HG03064 (cell line): ENCODE measurements around the gene SEBOX.

Experiments
- ATAC-seq: cut with Tn5 transposase; IDR thresholded peaks from one replicate; pipeline ENCODE4 v1.9.1; 2021; ENCODE audit warnings: low read depth; ENCODE audit not compliant: unreplicated experiment

The SEBOX gene, protein sequence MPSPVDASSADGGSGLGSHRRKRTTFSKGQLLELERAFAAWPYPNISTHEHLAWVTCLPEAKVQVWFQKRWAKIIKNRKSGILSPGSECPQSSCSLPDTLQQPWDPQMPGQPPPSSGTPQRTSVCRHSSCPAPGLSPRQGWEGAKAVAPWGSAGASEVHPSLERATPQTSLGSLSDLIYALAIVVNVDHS

DNA sequence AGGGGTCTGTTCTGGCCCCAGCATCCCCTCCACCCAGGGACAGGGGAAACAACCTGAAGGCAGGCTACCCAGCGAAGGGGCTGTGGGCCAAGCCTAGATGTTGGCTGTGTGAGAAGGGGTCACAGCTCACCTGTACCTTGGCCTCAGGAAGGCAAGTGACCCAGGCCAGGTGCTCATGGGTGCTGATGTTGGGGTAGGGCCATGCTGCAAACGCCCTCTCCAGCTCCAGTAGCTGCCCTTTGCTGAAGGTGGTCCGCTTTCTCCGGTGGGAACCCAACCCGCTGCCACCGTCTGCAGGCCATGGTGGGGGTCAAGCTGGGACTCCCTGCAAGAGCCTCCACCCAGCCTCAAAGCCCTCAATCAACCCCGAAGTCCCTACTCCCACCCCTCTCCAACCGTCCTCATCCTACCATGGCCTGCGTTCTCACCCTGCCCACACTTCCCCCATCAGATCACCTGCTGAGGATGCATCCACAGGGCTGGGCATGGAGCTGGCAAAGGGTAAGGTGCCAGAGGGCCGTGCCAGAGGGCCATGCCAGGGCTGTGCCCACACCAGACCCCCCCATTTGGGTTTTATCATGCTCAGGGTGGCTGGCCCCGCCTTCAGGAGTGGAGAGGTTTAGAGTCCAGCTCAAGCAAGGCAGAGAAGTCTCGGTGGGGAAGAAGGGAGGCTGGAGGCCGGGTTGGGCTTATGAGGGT lies at the start of gene SEBOX:
Gene SEBOX, minus strand, starts transcription at position 535 of the 699 bp plus-strand sequence. Its CDS starts 48 bp downstream, at position 487.
- ATAC-seq, result no peak

DNA sequence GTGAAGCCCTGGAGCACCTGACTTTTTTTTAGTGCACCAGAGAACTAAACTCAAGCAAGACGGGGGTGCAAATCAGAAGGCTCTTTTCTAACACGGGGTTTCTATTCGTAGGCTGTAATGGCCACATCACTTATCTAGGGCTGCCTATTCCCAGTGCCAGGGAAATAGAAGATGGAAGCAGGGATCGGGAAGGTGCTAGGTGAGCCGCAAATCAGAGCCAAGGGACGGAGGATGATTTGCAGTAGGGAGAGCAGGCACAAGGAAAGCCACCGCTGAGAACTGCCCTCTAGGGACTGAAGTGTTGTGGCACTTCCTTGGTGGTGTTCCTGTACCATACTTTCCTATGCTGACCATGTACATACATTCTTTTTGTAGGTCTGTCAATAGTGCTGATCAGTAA lies 48.8 kb upstream of the SEBOX start:
- ATAC-seq, result no peak

DNA sequence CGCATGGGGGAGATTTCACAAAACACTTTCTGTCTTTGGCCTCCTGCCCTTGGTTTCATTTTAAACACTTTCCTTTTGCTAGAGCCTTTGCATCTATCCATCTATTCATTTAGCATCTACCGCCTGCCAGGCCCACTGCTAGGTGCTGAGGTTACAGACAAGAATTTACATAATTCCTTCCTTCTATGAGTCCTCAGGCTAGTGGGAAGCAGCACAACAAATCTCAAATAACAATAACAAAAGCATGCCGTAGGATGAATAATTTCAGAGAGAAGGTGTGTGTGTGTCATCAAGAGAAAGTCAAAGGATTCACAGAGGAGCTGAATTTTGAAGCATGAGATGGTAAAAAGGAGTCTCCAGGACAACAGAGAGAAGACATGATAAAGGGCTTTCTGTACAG lies 47.1 kb upstream of the SEBOX start:
- no peak for ATAC-seq

DNA sequence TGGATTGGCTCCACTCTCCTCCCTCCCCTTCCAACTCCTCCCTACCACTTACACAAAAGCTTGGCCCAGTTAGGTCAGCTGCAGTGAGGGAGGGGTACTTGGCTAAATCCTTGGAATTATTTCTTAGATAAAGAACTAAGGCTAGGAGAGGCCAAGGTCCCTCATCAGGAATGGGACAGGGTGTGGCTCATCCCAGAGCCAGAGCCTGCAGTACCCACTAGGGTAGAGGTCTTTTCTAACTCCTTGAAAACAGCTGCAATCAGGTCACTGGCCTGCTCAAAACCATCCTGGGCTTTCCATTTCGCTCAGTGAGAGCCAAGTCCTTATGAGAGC lies 42.9 kb upstream of the SEBOX start:
- no peak for ATAC-seq

DNA sequence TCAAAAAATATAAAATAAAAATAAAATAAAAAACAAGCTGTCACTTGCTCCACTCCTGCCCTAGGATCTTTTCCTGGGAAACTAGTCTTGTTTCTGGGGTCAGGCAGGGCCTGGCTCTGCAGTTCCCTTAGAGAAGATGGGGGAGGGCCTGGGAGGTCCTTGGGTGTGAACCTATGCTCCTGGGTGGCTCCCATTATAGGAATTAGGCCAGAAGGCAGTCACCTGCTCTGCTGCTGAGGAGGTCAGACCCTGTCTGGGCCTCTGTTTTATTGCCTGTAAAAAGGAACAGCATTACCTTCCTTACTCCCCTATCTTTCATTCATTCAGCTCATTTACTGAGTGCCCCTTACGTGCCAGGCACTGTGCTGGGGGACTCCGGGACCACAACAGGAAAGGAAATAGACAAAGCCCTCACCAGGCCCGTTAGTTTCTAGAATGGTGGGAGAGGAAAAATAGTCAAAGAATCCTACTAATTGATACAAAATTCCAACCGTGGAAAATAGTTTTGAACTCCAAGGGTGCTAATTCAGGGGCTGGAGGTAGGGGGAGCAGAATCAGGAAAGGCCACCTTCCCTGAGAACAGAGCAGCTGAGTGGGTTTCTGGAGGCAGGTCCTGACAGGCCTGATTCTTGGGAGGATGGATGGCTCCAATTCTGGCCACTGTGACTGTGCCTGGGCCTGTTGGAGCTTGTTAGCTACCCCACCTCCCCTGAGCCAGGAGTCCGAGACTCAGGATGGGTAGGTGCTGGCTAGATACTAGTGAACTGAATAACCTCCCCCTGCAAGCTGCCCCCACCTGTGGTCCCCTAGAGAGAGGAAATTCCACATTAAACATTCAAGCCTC lies 42.4 kb upstream of the SEBOX start:
- no peak for ATAC-seq

DNA sequence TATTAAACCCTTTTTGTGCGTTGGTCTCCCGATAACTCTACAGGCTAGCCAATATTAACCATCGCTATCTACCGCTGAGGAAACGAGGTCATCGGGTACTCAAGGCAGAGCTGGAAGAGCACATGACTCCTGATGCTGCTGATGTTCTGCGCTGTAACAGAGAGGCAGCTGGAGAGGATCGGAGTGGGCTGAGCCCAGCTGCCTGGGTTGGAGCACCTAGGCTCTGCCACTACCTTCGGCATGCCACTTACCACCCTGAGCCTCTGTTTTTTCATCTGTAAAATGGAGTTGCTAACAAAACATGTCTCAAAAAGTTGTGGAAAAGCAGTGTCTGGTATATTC lies 41.4 kb upstream of the SEBOX start:
- no peak for ATAC-seq

DNA sequence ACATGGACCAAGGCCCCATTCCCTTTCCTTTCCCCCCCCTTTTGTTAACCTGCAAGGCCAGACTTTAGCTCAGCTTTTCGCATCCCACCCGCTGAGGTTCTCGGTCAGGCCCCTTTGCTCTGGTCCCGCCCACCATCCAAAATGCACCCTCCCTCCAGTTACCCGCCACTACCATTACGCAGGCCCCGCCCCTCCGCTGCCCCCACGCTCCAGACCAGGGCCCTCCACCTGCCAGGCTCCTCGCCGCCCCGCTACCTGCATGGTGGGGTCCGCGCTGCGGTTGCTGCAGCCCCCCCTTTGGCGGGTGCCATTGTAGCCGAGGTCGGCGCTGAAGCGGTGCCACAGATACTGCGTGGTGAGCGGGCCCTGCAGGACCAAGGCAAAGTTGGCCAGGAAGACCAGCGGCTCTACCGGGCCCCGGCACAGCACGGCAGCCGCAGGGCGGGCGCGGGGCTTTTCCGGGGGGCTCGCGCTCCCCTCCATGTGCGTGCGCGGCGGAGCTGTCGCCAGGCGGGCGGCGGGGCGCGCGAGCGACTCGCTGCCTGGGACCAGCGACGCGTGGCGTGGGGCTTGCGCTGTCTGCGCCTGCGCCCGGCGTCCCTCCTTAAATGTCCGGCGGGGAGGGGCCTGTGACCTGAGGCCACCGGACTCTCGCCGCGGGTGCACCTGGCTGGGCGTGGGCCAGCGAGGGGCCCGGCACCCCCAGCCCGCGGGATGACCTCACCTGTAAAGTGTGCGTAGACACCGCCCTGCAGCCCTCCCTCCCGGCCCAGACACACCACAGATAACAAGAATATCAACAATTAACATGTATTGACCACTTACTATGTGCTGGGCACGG lies 40.9 kb upstream of the SEBOX start, which contains the start of gene SLC46A1:
Gene SLC46A1, minus strand, starts transcription at position 581 of the 841 bp plus-strand sequence. Its CDS starts 98 bp downstream, at position 483.
- ATAC-seq, result no peak

DNA sequence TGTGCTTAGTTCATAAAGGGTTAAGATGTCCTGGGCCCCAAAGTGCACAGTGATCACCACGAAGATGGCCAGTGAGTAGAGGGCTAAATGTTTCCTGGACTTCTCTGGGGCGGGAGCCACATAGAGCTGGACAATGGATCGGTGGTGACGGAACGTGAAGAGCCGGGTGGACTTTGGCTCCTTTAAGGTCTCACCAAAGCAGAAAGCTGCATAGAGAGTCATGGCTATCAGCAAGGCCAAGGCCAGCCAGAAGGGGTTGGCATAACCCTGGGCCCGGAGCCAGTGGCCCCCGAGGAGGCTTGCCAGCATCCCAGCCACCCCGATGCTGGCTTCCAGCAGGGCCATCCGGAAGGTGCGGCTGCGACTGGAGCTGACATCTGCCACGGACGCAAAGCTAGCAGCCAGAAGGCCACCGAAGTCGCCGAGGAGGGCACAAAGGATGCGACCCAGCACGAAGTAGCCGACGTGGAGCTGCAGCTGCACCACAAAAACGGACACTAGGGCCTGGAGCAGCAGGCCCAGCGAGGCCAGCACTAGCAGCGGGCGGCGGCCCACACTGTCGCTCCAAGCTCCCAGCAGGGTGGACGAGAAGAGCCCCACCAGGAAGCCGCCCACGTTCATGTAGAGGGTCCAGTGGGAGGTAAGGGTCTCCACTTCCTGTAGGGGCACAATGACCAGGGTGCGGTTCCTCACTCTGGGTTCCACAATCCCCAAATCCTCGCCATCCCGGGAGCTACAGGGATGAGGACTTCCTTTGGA lies 40.0 kb upstream of the SEBOX start:
- ATAC-seq, result no peak

DNA sequence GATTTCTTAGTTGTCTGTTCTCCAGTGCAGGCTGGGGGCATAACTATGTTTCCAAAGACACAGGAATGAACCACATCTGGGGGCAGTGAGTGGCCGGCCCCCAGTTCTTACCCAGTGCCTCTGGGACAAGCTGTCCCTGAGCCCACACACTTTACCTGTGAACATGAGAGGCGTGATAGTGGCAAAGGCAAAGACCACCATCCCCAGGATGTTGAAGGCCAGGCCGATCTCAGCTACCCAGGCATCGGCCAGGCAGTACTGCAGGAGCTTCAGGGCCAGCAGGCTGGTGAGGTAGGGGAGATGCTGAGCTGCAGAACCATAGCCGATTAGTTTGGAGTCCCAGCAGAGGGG lies 39.4 kb upstream of the SEBOX start:
- ATAC-seq, result no peak

DNA sequence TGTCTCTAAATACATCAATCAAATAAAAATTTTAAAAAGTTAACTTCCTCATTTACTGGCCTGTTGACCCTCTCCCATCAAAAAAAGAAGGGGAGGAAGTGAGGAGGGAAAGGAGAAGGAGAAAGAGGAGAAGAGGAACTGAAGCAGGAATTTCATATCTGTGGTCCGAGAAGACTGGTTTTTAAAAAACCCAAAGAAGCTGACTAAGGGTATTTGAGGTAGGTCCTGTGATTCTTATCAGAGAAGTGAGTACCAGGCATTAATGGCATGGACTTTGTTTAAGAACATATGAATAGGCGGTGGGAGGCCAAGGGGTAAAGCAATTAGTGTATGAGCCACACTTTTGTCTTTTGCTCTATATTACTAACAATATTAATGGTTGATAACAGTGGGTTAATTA lies 39.0 kb upstream of the SEBOX start:
- ATAC-seq, result no peak

DNA sequence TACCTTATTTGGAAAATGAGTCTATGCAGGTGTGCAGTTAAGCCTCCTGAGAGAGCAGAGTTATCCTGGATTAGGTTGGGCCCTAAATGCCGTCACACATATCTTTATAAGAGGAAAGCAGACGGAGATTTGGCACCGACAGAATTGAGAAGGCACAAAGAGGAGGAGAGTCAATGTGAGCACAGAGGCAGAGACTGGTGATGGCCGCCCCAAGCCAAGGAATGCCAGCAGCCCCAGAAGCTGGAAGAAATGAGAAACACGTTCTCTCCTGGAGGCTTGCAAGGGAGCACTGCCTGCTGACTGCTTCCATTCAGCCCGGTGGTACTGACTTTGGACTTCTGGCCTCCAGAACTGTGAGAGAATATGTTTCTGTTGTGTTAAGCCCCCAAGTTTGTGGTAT lies 37.8 kb upstream of the SEBOX start:
- no peak for ATAC-seq

DNA sequence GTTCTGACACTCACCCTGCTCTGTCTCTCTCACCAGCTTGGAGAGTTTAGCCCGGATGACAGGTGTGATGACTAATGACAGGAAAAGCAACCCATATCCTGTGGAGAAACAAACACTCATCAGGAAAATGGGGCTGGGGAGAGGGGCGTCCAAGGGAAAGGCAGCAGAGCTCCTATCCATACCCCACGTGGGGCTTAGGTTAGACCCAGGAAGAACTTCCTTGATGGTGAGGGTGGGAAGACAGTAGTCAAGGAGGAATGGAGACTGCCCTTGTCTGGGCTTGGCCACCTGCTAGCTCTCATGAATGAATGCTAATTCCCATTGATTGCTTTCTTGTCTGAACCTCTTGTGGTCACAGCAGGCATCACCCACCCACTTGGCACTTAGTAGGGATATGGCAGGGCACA lies 37.2 kb upstream of the SEBOX start:
- no peak for ATAC-seq

DNA sequence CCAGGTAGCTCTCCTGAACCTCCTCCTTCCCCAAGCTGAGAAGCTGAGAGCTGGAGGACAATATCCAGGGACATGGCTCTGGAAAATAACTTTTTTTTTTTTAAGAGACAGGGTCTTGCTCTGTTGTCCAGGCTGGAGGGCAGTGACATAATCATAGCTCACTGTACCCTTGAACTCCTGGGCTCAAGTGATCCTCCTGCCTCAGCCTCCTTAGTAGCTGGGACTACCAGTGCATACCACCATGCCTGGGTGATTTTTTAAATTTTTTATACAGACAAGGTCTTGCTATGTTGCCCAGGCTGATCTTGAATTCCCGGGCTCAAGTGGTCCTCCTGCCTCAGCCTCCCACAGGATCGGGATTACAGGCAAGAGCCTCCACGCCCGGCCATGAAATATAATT lies 34.8 kb upstream of the SEBOX start:
- no peak for ATAC-seq

DNA sequence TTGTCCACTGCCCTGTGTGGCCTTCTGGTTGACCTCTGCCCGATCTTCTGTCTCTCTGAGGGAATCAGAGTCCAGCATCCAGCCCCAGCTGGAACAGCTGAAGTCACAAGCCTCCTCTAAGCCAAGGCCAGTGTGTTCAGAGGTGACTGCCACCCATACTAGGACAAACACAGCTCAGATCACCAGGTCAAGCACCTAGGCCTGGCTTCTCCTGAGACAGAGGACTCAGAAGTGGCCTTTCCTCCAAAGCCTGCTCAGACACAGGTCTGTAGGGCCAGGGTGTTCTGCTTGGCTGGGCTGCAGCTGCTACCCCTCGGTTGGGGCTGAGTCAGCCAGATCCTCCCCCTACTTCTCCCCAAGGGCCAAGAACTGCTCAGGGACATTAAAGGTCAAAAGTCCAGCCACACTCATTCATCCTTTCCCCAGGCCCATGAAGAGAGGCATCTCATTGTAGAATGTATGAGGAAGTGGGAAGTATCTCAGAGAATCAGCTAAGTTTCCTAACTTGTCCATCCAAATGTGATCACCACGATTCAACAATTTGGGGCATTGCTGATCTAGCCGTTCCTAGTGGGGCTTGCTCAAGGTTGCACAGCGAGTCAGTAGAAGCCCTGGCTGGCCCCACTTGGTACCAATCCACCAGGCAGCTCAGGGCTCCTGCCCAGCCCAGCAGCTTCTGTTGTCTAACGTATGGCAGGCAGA lies 33.4 kb upstream of the SEBOX start:
- ATAC-seq, result no peak

DNA sequence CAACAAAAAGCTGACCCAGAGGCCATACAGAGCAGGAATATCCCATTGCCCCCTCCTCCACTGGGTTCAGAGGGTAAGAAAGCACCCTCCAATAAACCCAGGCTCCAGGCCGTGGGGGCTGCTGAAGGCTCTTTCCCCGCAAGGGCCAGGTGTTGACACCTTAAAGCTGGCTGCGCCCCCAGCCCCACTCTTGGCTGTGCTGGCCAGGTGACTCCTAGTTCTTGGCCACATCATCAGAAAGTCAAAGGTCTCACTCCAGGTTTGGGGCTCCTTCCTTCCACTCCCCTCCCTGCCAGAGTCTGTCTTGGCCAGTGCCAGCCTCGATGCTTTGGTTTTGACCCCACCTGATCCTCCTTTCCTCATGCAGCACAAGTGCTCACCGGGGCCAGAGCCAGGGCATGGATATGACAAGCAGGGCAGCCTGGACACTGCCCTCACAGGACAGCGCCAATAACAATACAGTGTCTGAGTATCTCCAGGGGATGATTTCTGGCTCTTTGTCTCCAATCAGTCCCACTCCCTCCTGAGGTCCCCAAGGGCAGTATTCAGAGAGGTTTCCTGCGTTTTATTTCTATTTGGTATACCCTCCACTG lies 32.8 kb upstream of the SEBOX start:
- ATAC-seq, result no peak

DNA sequence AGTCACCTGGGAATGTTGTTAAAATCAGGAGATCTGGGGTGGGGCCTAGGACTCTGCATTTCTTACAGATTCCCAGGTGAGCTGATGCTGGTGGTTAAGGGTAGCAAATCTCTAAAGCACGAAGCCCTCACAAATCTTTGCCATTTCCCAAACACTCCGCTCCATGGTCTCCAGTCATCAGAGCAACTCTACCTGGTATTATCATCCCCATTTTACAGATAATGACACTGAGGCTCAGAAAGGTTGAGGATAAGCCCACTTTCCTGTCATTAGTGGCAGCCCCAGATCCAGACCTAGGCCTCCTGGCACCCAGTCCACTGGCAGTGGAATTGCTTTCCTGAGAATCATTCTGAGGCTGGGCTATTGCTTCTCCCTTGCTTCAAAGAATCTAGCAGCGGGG lies 32.3 kb upstream of the SEBOX start:
- ATAC-seq, result no peak

DNA sequence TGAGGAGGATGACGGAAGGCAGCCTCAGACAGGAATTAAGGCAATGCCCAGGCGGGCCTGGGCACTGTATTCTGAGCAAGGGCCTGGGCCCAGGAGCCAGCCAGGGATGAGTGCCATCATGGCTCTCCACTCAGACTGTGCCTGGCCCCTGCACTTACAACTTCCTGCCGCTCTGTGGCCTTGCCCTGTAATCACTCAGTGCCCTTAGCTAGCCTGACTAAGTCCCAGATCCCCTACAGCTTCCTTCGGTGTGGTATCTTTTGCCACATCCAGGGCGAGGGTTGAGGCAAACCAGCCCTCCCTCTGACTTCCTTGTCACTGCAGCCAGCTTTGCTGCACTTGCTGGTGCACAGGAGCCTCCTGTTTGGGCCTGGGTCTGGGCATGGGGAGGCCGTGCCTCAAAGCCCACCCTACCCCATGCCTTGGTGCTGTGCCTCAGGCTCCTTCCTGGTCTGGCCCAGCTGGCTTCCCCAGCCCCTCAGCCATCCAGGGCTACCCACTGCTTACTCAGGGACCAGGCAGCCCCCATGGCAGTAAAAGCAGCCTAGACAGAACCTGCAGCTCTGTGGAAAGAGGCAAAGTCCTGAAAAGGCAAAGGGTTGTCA lies 31.7 kb upstream of the SEBOX start:
- no peak for ATAC-seq

DNA sequence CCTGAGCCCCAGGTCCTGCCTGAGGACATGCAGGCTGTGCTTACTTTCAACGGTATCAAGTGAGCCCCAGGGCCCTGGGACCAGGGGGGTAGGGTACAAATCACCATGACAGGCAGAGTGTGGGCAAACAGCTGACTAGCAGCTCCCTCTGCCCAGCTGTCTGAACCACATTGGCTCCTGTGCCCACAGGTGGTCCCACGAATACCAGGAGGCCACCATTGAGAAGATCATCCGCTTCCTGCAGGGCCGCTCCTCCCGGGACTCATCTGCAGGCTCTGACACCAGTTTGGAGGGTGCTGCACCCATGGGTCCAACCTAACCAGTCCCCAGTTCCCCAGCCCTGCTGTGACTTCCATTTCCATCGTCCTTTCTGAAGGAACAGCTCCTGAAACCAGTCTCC lies 31.0 kb upstream of the SEBOX start:
- ATAC-seq, result no peak

DNA sequence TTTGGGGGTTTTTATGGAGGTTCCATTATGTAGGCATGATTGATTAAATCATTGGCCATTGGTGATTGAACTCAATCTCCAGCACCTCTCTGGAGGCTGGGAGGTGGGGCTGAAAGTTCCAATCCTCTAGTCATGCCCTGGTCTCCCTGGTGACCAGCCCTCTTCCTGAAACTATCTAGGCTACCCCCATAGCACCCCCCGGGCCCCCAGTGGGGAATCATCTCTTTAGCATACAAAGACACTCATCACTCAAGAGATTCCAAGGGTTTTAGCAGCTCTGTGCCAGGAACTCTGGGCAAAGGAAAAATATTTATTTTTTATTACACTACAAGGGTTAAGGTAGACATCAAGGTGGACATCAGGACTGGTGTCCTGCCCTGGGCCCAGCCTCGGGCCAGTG lies 30.4 kb upstream of the SEBOX start:
- no peak for ATAC-seq
